Activated CD4-positive, alpha-beta T cell treated with anti-CD3 and anti-CD28 coated beads, Interleukin-2, amount 50 U/mL, for 1 hour (primary cell): ENCODE data around the gene PNPO.
"Not testable (repeated sequence)": the region's sequence is repeated elsewhere in the genome, so short reads cannot be mapped to it uniquely, and the experiment has no call there.

Source experiments
- DNase-seq: peaks from one replicate; pipeline ENCODE4 v3.0.0-alpha.2; 2020

PNPO gene

GRCh38 chr17:47918991-47919390 lies 22.4 kb upstream of the PNPO start:
- no peak for DNase-seq

DNA sequence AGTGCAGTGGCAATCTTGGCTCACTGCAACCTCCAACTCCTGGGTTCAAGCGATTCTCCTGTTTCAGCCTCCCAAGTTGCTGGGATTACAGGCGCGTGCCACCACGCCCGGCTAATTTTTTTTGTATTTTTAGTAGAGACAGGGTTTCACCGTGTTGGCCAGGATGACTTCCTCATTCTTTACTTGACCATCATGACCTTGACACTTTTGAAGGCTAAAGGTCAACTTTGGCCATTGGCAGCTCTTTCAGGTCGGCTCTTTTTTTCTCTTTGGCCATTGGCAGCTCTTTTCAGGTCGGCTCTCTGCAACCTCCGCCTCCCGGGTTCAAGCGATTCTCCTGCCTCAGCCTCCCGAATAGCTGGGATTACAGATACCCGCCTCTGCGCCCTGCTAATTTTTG lies 21.5 kb upstream of the PNPO start:
- not testable (repeated sequence) for DNase-seq

DNA sequence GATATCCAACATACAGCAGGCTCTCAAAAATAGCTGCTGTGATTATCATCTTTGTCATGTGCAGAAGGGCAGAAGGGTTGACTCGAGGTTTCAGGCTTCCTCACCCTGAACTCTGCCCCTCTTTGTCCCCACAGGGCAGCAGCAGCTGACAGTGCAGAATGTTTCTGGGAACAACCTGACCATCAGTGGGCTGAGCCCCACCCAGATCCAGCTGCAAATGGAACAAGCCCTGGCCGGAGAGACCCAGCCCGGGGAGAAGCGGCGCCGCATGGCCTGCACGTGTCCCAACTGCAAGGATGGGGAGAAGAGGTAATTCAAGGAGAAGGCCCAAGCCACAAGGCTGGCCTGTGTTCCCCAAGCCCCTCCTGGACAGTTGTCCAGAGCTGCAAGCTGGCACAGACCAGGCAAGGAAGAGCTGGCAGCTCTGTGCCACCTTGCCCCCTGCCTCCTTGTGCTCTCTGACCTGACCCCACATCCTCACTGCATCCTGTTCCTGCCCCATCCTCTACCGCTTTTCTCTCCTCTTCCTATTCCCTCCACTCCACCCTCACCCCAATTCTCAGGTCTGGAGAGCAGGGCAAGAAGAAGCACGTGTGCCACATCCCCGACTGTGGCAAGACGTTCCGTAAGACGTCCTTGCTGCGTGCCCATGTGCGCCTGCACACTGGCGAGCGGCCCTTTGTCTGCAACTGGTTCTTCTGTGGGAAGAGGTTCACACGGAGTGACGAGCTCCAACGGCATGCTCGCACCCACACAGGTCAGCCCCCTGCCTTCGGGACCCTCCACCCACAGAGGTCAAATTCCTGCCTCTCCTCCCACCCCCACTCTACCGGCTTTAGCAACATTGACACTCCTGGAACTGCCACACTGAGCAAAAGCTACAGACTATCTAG lies 16.3 kb upstream of the PNPO start:
- no peak for DNase-seq

DNA sequence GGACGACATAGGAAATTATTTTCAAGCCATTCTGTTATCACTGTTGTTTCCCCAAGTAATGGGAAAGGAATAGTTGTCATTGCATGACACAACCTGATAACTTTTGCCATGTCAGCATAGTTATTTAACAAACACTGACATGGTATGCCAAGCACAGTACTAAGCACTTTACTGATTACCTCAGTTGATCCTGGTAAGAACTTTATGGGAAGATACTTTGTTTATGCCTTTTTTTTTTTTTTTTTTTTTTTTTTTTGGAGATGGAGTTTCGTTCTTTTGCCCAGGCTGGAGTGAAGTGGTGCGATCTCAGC lies 15.7 kb upstream of the PNPO start:
- no peak for DNase-seq

DNA sequence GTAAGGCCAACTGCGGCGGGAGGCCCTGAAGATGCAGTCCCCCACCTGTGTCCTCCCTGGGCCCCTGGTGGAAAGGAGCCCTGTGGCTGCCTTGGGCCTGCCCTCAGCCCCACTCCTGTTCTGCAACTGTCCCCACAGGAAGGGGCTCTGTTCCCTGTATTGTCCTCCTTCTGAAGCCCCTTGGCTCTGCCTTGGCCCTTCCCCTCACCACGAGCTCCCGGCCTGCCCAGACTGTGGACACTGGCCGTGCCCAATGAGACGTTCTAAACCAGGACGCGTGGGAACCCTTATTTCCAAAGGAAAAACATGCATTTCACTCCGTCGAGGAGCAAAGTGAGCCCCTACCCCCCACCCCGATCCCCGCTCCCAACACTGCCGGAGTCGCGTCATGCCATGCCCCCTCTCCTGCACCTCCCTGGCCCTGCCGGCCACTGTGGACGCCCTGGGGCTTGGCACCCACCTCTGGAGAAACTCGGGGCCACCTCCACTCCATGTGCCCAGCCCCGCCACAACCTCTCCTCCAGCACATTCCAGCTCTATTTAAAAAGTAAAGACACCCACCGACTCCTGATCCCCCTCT lies 13.5 kb upstream of the PNPO start:
- DNase-seq: no peak

DNA sequence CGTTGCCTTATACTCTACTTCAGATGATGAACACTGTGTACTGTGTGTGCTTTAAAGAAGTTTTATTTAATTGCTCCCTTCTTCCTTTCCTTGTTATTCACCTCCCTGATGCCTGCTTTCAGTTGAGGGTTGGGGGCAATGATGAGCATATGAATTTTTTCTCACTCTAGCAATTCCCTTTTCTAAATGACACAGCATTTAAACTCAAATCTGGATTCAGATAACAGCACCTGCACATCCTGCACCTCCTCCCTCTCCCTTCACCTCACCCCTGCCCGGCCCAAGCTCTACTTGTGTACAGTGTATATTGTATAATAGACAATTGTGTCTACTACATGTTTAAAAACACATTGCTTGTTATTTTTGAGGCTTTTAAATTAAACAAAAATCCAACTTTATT lies 13.0 kb upstream of the PNPO start:
- DNase-seq: no peak

DNA sequence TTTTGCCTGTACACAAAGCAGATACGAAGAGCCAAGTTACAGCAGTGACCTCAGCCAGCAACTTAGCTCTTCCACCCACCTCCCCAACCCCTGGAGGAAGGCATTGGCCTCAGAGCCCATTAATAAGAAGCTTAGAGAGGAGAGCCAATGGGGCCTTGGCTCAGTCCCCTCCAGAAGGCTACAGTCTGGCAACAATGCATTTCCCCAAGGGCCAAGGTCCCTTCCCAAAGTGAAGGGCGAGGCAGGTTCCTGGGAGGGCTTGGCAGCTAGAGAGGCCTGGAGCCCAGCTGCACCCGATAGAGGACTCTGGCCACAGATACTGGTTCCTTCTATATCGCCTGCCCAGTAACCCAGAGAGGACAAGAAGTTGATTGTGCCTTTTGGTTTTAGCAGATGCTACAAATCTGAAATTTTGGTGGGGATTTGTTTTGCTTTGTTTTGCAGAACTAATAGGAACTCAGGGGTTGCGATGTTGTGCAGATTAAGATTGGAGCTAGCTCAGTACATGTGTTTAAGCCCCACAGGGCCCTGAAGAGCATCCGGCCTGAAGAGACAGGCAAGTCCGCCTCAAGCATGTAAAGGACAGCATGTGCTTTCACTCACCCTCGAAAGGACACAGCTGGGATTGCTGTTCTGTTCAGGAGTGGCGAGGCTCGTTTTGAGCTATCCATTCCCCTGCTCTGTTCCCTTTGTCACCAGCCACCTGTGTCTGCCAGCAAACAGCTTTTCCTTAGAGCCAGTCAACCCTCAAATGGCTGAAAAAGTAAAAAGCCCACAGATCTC lies 12.0 kb upstream of the PNPO start:
- DNase-seq: no peak

DNA sequence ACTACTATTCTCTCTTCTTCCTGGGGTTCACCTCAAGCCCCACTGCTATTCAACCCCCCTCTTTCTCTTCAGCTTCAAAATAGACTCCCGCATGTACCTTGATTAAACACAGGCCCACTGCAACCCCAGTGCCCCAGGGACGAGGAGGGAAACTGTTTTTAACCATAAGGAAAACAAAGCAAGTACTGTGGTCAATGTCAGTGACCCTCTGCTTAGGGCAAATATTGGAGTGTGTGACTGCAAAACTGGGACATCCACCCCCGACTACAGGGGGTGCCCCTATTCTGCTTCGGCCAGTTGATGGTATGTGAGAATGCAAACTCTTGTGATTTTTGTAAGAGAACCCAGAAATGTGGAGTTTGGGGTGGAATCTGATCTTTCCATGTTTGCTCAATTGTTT lies 9.5 kb upstream of the PNPO start:
- no peak for DNase-seq

GRCh38 chr17:47934856-47935255 lies 6.5 kb upstream of the PNPO start:
- no peak for DNase-seq

GRCh38 chr17:47935468-47935867 lies 5.9 kb upstream of the PNPO start:
- not testable (repeated sequence) for DNase-seq

DNA sequence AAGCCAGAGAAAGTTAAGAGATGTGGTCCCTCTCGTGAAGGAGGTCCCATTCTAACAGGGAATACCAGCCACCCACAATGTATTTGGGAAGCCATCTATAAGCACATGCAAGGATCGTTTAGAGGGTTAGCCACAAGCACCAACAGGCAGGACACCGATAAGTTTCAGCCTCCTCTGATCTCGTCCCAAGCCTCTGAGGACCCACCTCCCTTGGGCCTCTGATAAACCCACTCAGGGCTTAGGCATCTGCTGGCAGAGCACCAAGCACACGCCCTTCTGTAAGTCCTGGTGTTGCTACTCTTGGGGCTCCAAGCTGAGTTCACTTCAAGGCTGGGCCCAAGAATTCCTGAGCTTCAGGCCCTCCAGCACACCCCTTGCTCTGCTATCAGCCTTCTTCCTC lies 5.4 kb upstream of the PNPO start:
- DNase-seq: no peak

GRCh38 chr17:47937941-47938340 lies 3.4 kb upstream of the PNPO start:
- no peak for DNase-seq

GRCh38 chr17:47942096-47942510 lies 732 bp downstream of the PNPO start:
- no peak for DNase-seq

DNA sequence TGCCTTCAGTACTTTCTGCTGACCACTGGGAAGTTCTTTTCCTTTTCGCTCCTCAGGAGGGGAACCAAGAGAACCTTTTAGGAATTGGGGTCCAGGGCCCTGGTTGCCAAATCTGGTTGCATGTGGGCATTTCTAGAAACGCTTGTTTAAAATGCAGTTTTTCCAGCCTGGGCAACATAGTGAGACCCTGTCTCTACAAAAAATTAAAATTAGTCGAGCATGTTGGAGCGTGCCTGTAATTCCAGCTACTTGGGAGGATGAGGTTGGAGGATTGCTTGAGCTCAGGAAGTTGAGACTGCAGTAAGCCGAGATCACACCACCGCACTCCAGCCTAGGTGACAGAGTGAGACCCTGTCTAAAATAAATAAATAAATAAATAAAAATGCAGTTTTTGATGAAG lies 1.2 kb downstream of the PNPO start:
- no peak for DNase-seq

GRCh38 chr17:47945080-47945479 lies 3.7 kb downstream of the PNPO start:
- DNase-seq: no peak

DNA sequence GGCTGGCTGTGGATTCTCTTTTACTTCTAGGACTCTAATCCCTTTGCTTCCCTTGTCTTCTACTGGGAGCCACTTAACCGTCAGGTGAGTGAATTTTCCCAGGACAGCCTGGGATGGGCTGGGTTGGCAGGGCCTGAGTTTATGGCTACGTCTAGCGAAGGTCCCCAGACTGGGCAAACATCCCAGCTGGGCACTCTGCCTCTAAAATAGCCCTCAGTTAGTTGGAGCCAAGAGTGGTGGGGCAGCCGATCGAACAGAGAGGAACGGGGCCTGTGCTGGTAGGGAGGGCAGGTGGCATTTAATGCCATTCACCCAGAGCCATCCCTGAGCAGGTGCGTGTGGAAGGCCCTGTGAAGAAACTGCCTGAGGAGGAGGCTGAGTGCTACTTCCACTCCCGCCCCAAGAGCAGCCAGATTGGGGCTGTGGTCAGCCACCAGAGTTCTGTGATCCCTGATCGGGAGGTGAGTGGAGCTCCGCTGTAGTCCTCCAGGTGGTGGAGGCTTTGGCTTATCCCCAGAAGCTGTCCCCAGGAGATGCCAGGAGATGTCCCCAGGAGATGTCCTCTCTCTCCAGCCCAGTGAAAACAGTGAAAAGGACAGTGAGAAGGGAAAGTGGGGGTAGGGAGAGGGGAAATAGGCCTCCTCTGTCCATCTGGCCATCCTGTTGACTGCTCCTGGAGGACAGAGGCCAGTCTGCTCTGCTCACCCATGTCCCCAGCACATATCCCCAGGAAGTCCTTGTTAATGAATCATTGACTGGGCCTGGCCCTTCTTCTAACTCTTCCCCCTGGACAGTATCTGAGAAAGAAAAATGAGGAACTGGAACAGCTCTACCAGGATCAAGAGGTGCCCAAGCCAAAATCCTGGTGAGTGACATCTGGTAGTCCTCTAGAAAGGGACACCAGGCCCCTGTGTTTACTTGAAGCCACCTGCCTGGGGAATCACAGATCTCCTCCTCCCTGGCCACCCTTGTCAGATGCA lies 4.4 kb downstream of the PNPO start:
- DNase-seq: no peak

DNA sequence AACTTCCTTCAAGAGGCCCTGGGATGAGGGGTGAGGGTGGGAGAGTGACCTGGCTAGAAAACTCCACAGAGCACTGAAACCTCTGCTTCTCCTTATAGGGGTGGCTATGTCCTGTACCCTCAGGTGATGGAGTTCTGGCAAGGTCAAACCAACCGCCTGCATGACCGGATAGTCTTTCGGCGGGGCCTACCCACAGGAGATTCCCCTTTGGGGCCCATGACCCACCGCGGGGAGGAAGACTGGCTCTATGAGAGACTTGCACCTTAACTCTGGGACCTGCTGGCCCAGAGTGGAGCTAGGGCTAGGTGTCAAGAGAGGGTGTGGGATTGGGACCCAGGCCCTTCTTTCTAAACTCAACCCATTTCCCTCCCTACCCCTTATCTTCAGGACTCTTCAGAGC lies 5.1 kb downstream of the PNPO start:
- DNase-seq: no peak

- DNase-seq: peak; percentile 71
These were observed 5.6 kb downstream of the PNPO start for GRCh38 chr17:47946929-47947397.

DNA sequence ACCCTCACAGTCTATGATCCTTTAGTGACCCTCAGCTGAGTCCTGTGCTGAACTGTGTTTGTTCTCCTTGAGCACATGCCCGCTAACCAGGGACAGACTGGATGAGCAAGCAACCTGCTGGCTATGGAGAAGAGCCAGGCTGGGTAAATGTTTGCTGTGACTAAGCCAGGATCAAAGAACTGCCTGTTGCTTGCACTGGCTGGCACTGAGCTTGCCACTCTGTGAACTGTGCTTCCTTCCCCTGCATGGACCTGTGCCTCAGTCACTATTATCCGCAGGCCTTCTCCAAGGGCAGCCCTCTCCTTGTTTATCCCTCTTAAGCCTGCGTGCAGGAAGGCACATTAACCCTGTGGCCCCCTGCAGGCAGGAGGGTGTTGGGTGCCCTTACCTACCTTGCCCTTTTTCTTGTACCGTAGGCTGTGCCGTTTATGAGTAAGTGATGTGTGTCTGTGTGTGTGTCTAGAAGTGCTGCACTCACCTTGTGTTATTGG lies 7.4 kb downstream of the PNPO start:
- no peak for DNase-seq

DNA sequence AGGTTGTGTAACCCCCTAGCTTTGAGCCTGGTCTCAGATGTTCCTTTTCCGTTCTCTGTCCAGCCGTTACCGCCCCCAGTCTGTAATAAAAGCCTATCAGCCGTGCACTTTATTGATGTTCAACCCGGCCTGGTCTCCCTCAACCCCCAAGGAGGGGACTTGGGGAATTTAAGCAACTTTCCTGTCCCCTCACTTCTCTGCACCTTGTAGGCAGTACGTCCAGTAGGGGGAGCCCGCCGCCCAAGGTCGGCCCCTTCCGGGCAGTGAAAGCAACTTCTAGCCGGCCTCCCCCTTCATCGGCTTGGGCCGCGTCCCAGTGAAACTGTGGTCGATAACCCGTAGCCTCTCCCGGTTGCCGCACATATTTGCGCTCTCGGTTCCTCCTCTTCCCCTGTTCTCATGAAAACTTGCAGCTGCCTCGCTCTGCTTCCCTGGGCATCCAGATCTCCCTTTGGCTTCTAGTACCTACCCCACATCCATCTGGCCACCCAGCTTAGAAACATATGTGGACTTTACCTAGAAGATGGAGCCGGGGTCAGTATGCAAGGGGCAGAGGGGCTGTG lies 7.9 kb downstream of the PNPO start:
- peak; percentile 75 for DNase-seq

- DNase-seq: no peak
These were observed 8.6 kb downstream of the PNPO start for GRCh38 chr17:47949946-47950345.

DNA sequence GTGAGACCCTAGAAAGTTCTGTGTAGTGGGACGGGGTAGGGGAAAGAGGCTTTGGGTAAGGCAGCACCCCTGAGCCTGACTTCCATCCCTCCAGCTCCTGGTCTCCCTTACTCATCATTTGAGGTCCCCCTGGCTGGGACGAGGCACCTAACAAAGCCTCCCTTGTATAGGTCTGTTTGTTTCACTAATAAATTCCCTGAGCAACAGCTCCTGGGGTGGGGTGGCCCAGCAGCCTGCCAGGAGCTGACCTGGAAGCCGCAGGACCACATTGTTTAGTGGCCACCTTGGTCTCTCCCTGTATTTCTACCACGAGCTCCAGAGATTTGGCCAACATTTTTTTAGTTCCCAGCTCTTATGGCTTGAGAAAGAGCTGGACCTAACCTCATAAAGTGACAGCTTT lies 9.1 kb downstream of the PNPO start:
- no peak for DNase-seq
